ENCODE measurements around the gene SNCG. TPM values are rescaled to one million over a fixed set of nuclear protein-coding genes. Genes with fewer than 3 reads are reported as not detected.

Gene SNCG
- total RNA-seq, 1 donor from 2014 or later, result 431 TPM

- TF ChIP-seq CTCF (IDR thresholded peaks at IDR 0.05; ENCODE audit: partially characterized antibody, unreplicated experiment), result no peak
- Mint-ChIP-seq H3K4me3 (ENCODE audit: unreplicated experiment) (no peak overlapping the region), H3K9me3 (ENCODE audit: unreplicated experiment) (peaks cover 13% of the 10 kb centered on the region), H3K4me1 (ENCODE audit: low read depth, unreplicated experiment) (peaks cover 29% of the 10 kb centered on the region), H3K27me3 (ENCODE audit: unreplicated experiment) (peaks cover 15% of the 10 kb centered on the region), H3K27ac (ENCODE audit: unreplicated experiment) (no peak overlapping the region), H3K36me3 (ENCODE audit: unreplicated experiment) (no peaks in the 10 kb centered on the region)
- no peak for DNase-seq
Observed at GRCh38 chr10:86963341-86963919, 5.0 kb downstream of the SNCG start.

GRCh38 chr10:86964061-86964846, 5.9 kb downstream of the SNCG start:
- no peak for TF ChIP-seq CTCF (IDR thresholded peaks at IDR 0.05; ENCODE audit: partially characterized antibody, unreplicated experiment)
- peaks cover 10% of the 10 kb centered on the region for H3K9me3 Mint-ChIP-seq (ENCODE audit: unreplicated experiment)
- no peaks in the 10 kb centered on the region for H3K36me3 Mint-ChIP-seq (ENCODE audit: unreplicated experiment)
- H3K27ac Mint-ChIP-seq (ENCODE audit: unreplicated experiment), result no peak overlapping the region
- H3K4me1 Mint-ChIP-seq (ENCODE audit: low read depth, unreplicated experiment), result peaks cover 27% of the 10 kb centered on the region
- H3K27me3 Mint-ChIP-seq (ENCODE audit: unreplicated experiment), result peaks cover 14% of the 10 kb centered on the region
- H3K4me3 Mint-ChIP-seq (ENCODE audit: unreplicated experiment), result no peak overlapping the region
- DNase-seq, result peak; percentile 18

GRCh38 chr10:86964847-86965190, 6.4 kb downstream of the SNCG start:
- Mint-ChIP-seq H3K36me3 (ENCODE audit: unreplicated experiment) (no peaks in the 10 kb centered on the region), H3K27ac (ENCODE audit: unreplicated experiment) (peak overlapping the region; percentile 13), H3K4me3 (ENCODE audit: unreplicated experiment) (no peak overlapping the region), H3K4me1 (ENCODE audit: low read depth, unreplicated experiment) (peaks cover 25% of the 10 kb centered on the region), H3K27me3 (ENCODE audit: unreplicated experiment) (peaks cover 12% of the 10 kb centered on the region), H3K9me3 (ENCODE audit: unreplicated experiment) (peaks cover 9% of the 10 kb centered on the region)
- TF ChIP-seq CTCF (IDR thresholded peaks at IDR 0.05; ENCODE audit: partially characterized antibody, unreplicated experiment), result no peak
- no peak for DNase-seq

- H3K36me3 Mint-ChIP-seq (ENCODE audit: unreplicated experiment), result no peaks in the 10 kb centered on the region
- peak overlapping the region; percentile 90 for H3K27ac Mint-ChIP-seq (ENCODE audit: unreplicated experiment)
- no peak overlapping the region for H3K4me3 Mint-ChIP-seq (ENCODE audit: unreplicated experiment)
- peaks cover 11% of the 10 kb centered on the region for H3K9me3 Mint-ChIP-seq (ENCODE audit: unreplicated experiment)
- H3K27me3 Mint-ChIP-seq (ENCODE audit: unreplicated experiment), result peaks cover 14% of the 10 kb centered on the region
- peaks cover 28% of the 10 kb centered on the region for H3K4me1 Mint-ChIP-seq (ENCODE audit: low read depth, unreplicated experiment)
- DNase-seq, result no peak
- TF ChIP-seq CTCF (IDR thresholded peaks at IDR 0.05; ENCODE audit: partially characterized antibody, unreplicated experiment), result no peak
Observed at GRCh38 chr10:86965986-86966654, 7.7 kb downstream of the SNCG start.

All from glutamatergic neuron (in vitro differentiated cells).